HFF-Myc (cell line): Measurements from ENCODE around the gene RNF2.
"Not testable (repeated sequence)": the region's sequence is repeated elsewhere in the genome, so short reads cannot be mapped to it uniquely, and the experiment has no call there.

ENCODE experiments used
- DNase-seq: peaks from one replicate; pipeline ENCODE4 v3.0.0-alpha.2; 2011; ENCODE audit warnings: low read depth; ENCODE audit errors: extremely low read depth
- H3K4me3 ChIP-seq: replicated peaks from 2 replicates; pipeline ENCODE4 v1.5.1; 2011; ENCODE audit warnings: low read depth, mild to moderate bottlenecking, control low read depth, low read length
- CTCF ChIP-seq: IDR thresholded peaks from 2 replicates; pipeline ENCODE4 v1.5.1; 2012; ENCODE audit warnings: mild to moderate bottlenecking, low read depth, low read length, control low read depth; ENCODE audit errors: missing control alignments

The RNF2 gene

GRCh38 chr1:185058876-185059275, 13.5 kb downstream of the RNF2 start:
- DNase-seq, result no peak
- no peak overlapping the region for H3K4me3 ChIP-seq
- no peak for TF ChIP-seq CTCF

GRCh38 chr1:185059950-185060571, 14.7 kb downstream of the RNF2 start:
- no peak for TF ChIP-seq CTCF

GRCh38 chr1:185062710-185063370, 17.5 kb downstream of the RNF2 start:
- DNase-seq, result no peak
- H3K4me3 ChIP-seq, result no peak overlapping the region
- no peak for TF ChIP-seq CTCF

More at GRCh38 chr1:185059950-185060571, 14.7 kb downstream of the RNF2 start:
- no peak overlapping the region for H3K4me3 ChIP-seq
- no peak for DNase-seq

GRCh38 chr1:185063719-185064118, 18.4 kb downstream of the RNF2 start:
- DNase-seq, result no peak
- no peak overlapping the region for H3K4me3 ChIP-seq
- no peak for TF ChIP-seq CTCF

- not testable (repeated sequence) for DNase-seq, H3K4me3 ChIP-seq
These were observed 19.6 kb downstream of the RNF2 start for GRCh38 chr1:185065006-185065405.

- no peak for DNase-seq
- H3K4me3 ChIP-seq, result no peak overlapping the region
- no peak for TF ChIP-seq CTCF
These were observed 20.8 kb downstream of the RNF2 start for GRCh38 chr1:185066181-185066580.

GRCh38 chr1:185068341-185068740, 23.0 kb downstream of the RNF2 start:
- H3K4me3 ChIP-seq, result no peak overlapping the region
- no peak for DNase-seq
- no peak for TF ChIP-seq CTCF
